Measurements from ENCODE around the gene TSPAN9.

DNA sequence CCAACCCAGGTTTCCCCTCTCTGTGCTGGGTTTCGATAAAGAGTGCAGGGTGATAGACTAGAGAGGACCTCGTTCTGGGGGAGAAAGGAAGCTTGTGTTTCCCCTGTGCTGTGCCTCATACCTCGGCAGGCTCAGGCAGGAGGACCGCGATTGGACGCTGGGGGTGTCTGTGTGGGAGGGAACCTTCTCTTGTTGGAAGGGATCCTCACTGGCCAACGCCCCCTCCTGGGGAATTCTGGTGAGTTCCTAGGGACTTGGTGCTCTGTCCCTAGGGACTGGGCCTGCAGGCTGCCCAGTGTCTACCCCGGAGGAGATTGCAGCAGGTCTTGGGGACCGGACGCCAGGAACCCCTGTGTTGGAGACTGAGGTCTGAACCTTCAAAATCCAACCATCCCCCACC lies 256.4 kb downstream of the TSPAN9 start:
- TF ChIP-seq TAF1 (IDR thresholded peaks at IDR 0.05; ENCODE audit: borderline replicate concordance, low read depth, low read length), result no peak
- no peak for TF ChIP-seq ZSCAN29 (IDR thresholded peaks at IDR 0.05)
- TF ChIP-seq, protein P1, sequence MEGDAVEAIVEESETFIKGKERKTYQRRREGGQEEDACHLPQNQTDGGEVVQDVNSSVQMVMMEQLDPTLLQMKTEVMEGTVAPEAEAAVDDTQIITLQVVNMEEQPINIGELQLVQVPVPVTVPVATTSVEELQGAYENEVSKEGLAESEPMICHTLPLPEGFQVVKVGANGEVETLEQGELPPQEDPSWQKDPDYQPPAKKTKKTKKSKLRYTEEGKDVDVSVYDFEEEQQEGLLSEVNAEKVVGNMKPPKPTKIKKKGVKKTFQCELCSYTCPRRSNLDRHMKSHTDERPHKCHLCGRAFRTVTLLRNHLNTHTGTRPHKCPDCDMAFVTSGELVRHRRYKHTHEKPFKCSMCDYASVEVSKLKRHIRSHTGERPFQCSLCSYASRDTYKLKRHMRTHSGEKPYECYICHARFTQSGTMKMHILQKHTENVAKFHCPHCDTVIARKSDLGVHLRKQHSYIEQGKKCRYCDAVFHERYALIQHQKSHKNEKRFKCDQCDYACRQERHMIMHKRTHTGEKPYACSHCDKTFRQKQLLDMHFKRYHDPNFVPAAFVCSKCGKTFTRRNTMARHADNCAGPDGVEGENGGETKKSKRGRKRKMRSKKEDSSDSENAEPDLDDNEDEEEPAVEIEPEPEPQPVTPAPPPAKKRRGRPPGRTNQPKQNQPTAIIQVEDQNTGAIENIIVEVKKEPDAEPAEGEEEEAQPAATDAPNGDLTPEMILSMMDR (IDR thresholded peaks at IDR 0.05 in 2 of 3, conservative IDR thresholded peaks at IDR 0.05 in 1 of 3; ENCODE audit: control insufficient read depth in 2 of 3, extremely low read depth in 1 of 3, insufficient read depth in 1 of 3, low read depth in 3 of 3, low read length in 3 of 3), result no peak
- TF ChIP-seq, protein P2, sequence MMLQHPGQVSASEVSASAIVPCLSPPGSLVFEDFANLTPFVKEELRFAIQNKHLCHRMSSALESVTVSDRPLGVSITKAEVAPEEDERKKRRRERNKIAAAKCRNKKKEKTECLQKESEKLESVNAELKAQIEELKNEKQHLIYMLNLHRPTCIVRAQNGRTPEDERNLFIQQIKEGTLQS (IDR thresholded peaks at IDR 0.05; ENCODE audit: borderline replicate concordance, extremely low read depth, low read depth, low read length), result no peak
- TF ChIP-seq ETV6 (conservative IDR thresholded peaks at IDR 0.05 in 1 of 2, IDR thresholded peaks at IDR 0.05 in 1 of 2; ENCODE audit: borderline replicate concordance in 1 of 2, low read depth in 1 of 2), result no peak
